UCSD-AML1 (cell line): ENCODE results near the gene NPLOC4.
"Not testable (repeated sequence)": the region's sequence is repeated elsewhere in the genome, so short reads cannot be mapped to it uniquely, and the experiment has no call there.

Source experiments
- DNase-seq: peaks from one replicate; lab custom pipeline; 2025; ENCODE audit not compliant: unreplicated experiment; lab: John Stamatoyannopoulos, UW

Gene NPLOC4

DNA sequence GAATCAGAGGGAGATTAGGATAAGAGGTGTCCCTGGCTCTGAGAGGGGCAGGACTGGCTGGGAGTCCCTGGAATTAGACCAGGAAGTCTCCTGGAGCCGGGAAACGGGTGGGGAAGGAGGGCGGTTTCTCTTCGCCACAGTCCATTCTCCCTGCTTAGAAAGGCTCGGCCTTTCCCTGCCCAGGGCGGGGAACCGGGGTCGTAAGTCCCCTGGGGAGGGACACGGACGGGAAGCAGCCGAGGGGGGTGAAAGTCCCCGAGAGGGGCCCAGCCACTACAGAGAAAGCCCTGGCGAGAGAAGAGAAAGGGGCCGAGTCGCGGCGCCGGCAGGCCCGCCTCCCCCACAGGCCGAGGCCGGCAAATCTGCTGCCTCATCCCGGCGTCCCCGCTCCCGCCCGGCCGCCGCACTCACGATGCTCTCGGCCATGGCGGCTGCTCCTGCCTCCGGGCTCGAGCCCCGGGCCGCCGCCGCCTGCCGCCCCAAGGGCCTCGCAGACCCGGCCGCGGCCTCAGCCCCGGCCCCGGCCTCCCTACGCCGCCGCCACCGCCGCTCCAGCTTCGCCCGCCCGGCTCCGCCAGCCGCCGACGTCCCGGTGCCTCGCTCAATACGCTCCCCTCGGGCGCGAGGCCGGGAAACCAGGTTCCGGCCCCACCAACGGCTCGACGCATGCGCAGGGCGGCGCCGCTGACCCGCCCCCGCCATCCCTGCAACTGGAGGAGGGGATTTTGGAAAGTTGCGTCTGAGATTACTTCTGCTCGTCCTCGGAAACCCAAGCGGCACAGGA, at the start of gene NPLOC4, which contains the start of gene TSPAN10:
Gene NPLOC4 (minus strand): TSS at position 608 of the 784 bp plus-strand sequence. CDS start 182 bp downstream, at position 426.
Gene TSPAN10 (plus strand): TSS at position 692 of the 784 bp plus-strand sequence. CDS start 5,217 bp downstream, outside the sequence.
- DNase-seq: peak; percentile 88

DNA sequence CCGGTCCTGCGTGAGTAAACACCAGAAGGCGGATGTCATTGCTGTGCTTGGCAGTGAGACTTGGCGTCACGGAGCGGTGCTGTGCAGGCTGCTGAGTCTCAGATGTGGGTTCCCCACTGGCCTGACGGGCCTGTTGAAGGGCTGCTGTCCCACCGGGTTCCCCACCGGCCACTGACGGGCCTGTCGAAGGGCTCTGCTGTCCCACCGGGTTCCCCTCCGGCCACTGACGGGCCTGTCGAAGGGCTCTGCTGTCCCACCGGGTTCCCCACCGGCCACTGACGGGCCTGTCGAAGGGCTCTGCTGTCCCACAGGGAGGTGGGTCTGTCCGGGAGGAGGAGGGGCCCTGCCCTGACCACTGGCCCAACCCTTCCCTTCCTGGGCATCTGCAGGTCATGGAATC, 49.7 kb upstream of the NPLOC4 start:
- DNase-seq: no peak

- DNase-seq: no peak
Measured at GRCh38 chr17:81685108-81685507, 48.2 kb upstream of the NPLOC4 start.

GRCh38 chr17:81684442-81684911, 47.6 kb upstream of the NPLOC4 start:
- DNase-seq: no peak

DNA sequence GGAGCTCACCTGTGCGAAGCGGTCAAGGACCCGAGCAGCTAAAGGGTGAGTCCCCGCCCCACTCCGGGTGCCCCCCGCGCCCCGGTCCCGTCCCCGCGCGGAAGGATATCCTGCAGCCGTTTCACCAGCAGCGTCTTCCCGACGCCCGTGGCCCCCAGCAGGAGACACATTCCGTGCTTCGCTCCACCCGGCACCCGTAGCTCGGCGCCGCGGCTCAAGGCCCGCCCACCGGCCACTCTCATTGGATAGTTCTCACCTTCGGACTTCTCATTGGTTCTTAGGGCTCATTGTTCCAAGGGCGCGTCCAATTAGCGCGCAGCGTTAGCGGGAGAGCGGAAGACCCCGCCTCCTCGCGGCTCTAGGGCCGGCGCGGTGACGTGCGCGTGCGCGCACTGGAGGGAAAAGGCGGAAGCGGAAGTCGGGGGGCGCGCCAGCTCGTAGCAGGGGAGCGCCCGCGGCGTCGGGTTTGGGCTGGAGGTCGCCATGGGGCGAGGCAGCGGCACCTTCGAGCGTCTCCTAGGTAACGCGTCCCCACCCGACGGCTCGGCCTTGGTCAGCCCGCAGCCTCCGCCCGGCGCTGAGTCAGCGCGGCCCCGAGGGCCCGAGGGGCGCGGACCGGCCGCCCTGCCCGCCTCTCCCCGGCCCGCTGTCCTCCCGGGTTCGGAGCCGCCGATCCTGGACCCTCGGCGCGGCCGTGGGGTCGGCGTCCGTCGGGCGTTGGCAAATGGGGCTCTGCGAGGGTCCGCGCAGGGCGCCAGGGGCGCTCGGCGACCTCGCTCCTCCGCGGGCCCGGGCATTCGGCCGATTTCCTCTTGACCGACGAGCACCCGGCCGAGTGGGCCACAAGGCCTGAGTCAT, 46.9 kb upstream of the NPLOC4 start, which contains the start of the genes ARL16 and HGS:
Gene ARL16 (minus strand): TSS at position 214 of the 858 bp plus-strand sequence. CDS start 44 bp downstream, at position 170.
Gene HGS (plus strand): TSS at position 428 of the 858 bp plus-strand sequence. CDS start 56 bp downstream, at position 484.
- DNase-seq: peak; percentile 99

DNA sequence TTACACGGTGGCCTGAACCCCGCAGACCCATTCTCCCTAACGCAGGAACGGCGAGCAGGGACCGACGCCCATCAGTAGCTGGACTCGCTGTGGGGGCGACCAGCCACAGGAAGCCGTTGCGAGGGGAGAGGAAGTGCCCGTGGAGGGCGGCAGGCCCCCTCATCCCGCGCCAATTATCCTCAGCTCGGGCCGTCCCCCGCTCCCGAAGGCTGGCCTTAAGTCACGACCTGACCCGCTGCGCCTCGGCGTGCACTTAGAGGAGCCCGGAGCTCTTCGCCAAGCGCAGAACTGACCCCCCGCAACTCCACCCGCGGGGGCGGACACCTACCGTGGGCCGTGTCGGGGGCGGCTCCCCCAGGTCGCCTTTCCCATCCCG, 46.3 kb upstream of the NPLOC4 start:
- DNase-seq: no peak

- DNase-seq: no peak
Measured at GRCh38 chr17:81682565-81683207, 45.8 kb upstream of the NPLOC4 start.

GRCh38 chr17:81681672-81682071, 44.8 kb upstream of the NPLOC4 start:
- DNase-seq: no peak

DNA sequence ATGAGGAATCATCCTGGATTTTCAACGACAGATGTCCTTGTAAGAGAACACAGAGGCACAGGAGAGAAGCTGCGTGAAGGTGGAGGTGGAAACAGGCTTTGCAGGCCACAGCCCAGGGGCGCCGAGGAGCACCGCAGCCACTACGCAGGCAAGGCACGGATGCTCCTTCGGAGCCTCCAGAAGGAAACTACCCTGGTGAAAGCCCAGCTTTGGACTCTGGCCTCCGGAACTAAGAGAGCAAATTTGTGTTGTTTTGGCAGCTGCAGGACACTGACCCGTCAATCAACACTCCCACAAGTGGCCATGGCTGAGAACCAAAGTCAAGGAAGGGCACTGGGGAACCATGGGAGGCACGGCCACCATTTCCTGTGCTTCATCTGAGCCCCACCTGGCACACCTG, 43.2 kb upstream of the NPLOC4 start:
- no peak for DNase-seq

DNA sequence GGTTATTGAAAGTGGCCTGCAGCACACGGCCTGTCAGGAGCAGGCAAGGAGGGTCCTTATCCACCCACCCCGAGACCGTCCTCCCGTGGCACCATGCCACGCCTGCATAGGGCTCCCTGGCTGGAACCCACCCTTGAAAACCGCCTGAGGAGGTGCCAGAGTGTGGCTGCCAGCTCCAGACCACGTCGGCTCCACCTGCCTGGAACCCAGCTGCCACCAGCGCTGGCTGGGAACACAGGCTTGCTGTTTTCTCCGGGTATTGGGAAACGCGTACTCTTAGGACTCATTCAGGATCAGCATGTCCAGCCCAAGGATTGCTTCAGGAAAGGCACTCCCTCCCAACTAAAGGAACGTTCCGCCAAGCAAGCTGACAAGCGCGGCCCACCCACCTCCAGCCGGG, 40.0 kb upstream of the NPLOC4 start:
- no peak for DNase-seq

DNA sequence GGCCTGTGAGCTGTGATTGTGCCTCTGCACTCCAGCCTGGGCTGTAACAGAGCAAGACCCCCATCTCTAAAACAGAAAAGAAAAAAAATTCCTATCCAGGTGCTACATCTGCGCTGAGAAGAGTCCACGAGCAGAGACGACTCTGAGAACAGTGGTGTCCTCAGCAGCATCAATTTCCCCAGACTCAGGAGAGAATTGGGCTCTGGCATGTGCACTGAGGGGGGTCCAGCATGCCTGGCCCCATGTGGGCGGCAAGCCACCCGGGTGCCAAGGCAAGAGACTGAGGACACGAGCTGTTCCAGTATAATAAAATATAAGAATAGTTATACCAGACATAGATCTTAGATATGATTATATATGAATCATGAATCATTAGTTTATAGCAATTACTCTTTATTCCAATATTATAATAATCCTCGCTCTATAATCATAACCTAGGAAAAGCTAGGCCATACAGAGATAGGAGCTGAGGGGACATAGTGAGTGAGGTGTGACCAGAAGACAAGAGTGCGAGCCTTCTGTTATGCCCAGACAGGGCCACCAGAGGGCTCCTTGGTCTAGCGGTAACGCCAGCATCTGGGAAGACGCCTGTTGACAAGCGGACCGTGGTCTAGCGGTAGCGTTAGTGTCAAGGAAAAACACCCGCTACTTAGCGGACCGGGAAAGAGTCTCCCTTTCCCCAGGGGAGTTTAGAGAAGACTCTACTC, 38.8 kb upstream of the NPLOC4 start:
- not testable (repeated sequence) for DNase-seq

GRCh38 chr17:81673561-81674258, 36.8 kb upstream of the NPLOC4 start:
- DNase-seq: no peak

DNA sequence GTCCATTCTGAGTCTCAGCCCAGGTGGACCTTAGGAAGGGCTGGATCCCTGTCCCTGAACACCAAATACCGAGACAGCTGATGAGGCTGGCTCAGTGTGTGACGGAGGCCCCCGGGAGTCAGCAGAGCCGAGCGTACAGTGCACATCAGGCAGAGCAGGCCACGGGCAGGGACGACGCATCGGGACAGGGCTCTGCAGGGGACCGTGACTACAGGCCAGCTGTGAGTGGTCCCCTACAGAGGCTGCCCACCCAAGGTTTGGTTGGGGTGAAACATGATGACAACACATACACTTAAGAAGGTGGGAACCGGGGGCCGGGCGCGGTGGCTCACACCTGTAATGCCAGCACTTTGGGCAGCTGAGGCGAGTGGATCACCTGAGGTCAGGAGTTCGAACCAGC, 36.0 kb upstream of the NPLOC4 start:
- no peak for DNase-seq

- no peak for DNase-seq
Measured at GRCh38 chr17:81672504-81672903, 35.6 kb upstream of the NPLOC4 start.

- peak; percentile 34 for DNase-seq
Measured at GRCh38 chr17:81667754-81668153, 30.8 kb upstream of the NPLOC4 start.

- peak; percentile 94 for DNase-seq
Measured at GRCh38 chr17:81666342-81667191, 29.7 kb upstream of the NPLOC4 start, which contains the start of the genes CCDC137 and OXLD1. CCDC137 (plus strand) TSS chr17:81666737; CDS start chr17:81666767, 30 bp downstream. OXLD1 (minus strand) TSS chr17:81666605; CDS start chr17:81666577, 28 bp downstream.

- no peak for DNase-seq
Measured at GRCh38 chr17:81666092-81666341, 29.1 kb upstream of the NPLOC4 start.

DNA sequence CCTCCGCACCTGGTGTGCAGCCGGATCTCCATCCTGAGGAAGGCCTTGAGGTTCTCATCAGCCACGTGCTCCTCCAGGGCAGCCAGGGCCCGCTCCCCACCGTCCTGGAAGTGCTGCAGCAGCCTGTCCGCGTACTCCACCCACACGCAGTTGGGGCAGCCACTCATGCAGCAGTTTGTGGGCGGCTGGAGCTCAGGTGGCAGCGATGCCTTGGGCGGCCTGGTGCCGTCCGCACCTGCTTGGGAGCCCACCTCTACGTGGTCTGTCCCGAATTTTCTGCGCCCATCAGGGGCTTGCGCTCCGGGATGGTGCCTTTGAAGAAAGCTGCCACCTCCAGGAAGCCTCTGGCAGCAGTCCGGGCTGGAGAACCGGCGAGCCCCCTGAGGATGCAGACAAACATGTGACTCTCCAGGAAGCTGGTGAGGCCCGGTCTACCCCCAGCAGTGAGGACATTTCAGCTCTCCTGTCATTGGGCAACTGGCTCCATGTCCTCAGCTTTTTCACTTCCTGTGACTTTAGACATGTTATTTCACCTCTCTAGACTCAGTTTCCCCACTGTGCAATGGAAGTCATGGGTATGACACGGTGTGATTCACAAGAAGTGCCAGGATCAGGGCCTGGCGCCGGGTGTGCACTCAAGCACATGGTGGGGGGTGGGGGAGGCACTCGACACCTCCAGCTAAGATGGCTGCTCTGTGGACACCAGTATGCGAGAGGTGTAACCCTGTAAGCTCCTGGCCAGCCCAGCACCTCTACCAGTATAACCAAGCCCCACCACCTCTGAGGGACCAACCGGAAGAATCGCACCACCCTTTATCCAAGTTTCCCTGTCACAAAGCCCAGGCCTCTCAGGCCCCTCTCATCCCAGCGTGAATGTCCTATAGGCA, 28.5 kb upstream of the NPLOC4 start:
- peak; percentile 49 for DNase-seq
